OCI-LY7 (cell line): ENCODE data around the gene KIRREL3. TPM values are rescaled to one million over a fixed set of nuclear protein-coding genes. Genes with fewer than 3 reads are reported as not detected.

Experiments
- BruUV-seq: library from RNA; stranded (reverse); fragments of 400-500 nt; replicated peaks from 2 replicates; lab custom pipeline; 2021; lab: Mats Ljungman, UMichigan
- CTCF ChIA-PET: fragments of 300-600 bp; sonication (Branson Sonifier 250); formaldehyde crosslinking; loops from one replicate; lab custom pipeline; 2022; ENCODE audit warnings: antibody characterized with exemption; ENCODE audit not compliant: unreplicated experiment; lab: Charles Lee
- POLR2A ChIA-PET: fragments of 300-600 bp; sonication (Branson Sonifier 250); formaldehyde crosslinking; loops from one replicate; lab custom pipeline; 2022; ENCODE audit warnings: antibody characterized with exemption; lab: Charles Lee
- DNase-seq: peaks from one replicate; pipeline ENCODE4 v3.0.0-alpha.2; 2015; ENCODE audit warnings: low spot score
- H2AFZ ChIP-seq: fragments of 200-600 bp; sonication (generic), shearing (Covaris generic); 2 replicates; pipeline ENCODE4 v1.6.1; 2014; ENCODE audit warnings: mild to moderate bottlenecking, antibody characterized with exemption, low read length, moderate library complexity
- H3K27ac ChIP-seq: fragments of 200-600 bp; sonication (generic); 2 replicates; pipeline ENCODE4 v1.5.1; 2014; ENCODE audit warnings: mixed run types, low read depth, mild to moderate bottlenecking, moderate library complexity, low read length, inconsistent platforms; ENCODE audit not compliant: poor library complexity, severe bottlenecking
- H3K36me3 ChIP-seq: fragments of 200-600 bp; sonication (generic); 2 replicates; pipeline ENCODE4 v1.6.1; 2014; ENCODE audit warnings: mild to moderate bottlenecking, antibody characterized with exemption, low read length, moderate library complexity, mixed read lengths; ENCODE audit not compliant: insufficient read depth
- H3K4me1 ChIP-seq: fragments of 200-600 bp; sonication (generic); 2 replicates; pipeline ENCODE4 v1.5.1; 2014; ENCODE audit warnings: mild to moderate bottlenecking, low read length; ENCODE audit not compliant: insufficient read depth, poor library complexity, severe bottlenecking
- H3K4me2 ChIP-seq: fragments of 200-600 bp; sonication (generic); 2 replicates; pipeline ENCODE4 v1.6.1; 2014; ENCODE audit warnings: mild to moderate bottlenecking, low read length
- H3K4me3 ChIP-seq: fragments of 200-600 bp; sonication (generic); 2 replicates; pipeline ENCODE4 v1.5.1; 2014; ENCODE audit warnings: mild to moderate bottlenecking, low read depth, low read length; ENCODE audit not compliant: poor library complexity, severe bottlenecking
- H3K79me2 ChIP-seq: fragments of 200-600 bp; sonication (generic); 2 replicates; pipeline ENCODE4 v1.6.1; 2016; ENCODE audit warnings: low read depth, mild to moderate bottlenecking, low read length, moderate library complexity, mixed read lengths; ENCODE audit not compliant: insufficient read depth
- H3K9me2 ChIP-seq: fragments of 200-600 bp; sonication (generic); 2 replicates; pipeline ENCODE4 v1.6.1; 2016; ENCODE audit warnings: mild to moderate bottlenecking, low read length, mixed read lengths; ENCODE audit not compliant: insufficient read depth
- H3K9me3 ChIP-seq: fragments of 200-600 bp; sonication (generic); 2 replicates; pipeline ENCODE4 v1.6.1; 2014; ENCODE audit warnings: mild to moderate bottlenecking, mixed run types, low read length, mixed read lengths
- H4K20me1 ChIP-seq: fragments of 200-600 bp; sonication (generic); 2 replicates; pipeline ENCODE4 v1.6.1; 2014; ENCODE audit warnings: mild to moderate bottlenecking, antibody characterized with exemption, low read length, moderate library complexity, mixed read lengths; ENCODE audit not compliant: insufficient read depth
- CTCF ChIP-seq: fragments of 200-600 bp; sonication (generic); conservative IDR thresholded peaks from 2 replicates; pipeline ENCODE4 v1.5.1; 2014; ENCODE audit warnings: mild to moderate bottlenecking, antibody characterized with exemption, low read length, moderate library complexity, mixed read lengths
- EZH2phosphoT487 ChIP-seq: fragments of 200-600 bp; sonication (generic); IDR thresholded peaks from 2 replicates; pipeline ENCODE4 v1.6.1; 2018; ENCODE audit warnings: low read depth, borderline replicate concordance, mild to moderate bottlenecking, mixed run types, antibody characterized with exemption, low read length, moderate library complexity, mixed read lengths
- intact Hi-C: fragments of 100-400 bp; cut with micrococcal nuclease; formaldehyde crosslinking; loops from one replicate; pipeline ENCODE4 v1.10.0; 2022; ENCODE audit not compliant: unreplicated experiment
- total RNA-seq, 2 experiments: library from RNA; depleted of rRNA in 1 of 2; stranded (reverse); fragments of >200 nt in 1 of 2; shearing (Covaris generic) in 1 of 2; gene quantifications; 2 replicates each; pipeline ENCODE4 v1.2.3, GENCODE V29; 2014 to 2022

KIRREL3 gene
- total RNA-seq, 2 experiments from 2014 or later = not detected

- POLR2A ChIA-PET = interaction anchor here (0.9 kb wide), 1 partner anchor 12 kb away, joined by 3 read pairs; no protein-coding TSS in a partner anchor
- Histone ChIP-seq H3K9me3 (no peaks in the 10 kb centered on the region), H4K20me1 (no peaks in the 10 kb centered on the region), H3K4me2 (no peak overlapping the region), H2AFZ (no peak overlapping the region), H3K27ac (no peak overlapping the region), H3K4me3 (no peak overlapping the region), H3K36me3 (no peaks in the 10 kb centered on the region), H3K9me2 (no peaks in the 10 kb centered on the region), H3K4me1 (no peaks in the 10 kb centered on the region), H3K79me2 (no peaks in the 10 kb centered on the region)
- DNase-seq = no peak
- no TSS peak for BruUV-seq
- intact Hi-C loops = no loop called here
- CTCF ChIA-PET = no interaction called here
- TF ChIP-seq CTCF = no peak
Measured at GRCh38 chr11:126999366-126999765, 1.2 kb downstream of the KIRREL3 start.

GRCh38 chr11:126997641-126998040 lies 2.9 kb downstream of the KIRREL3 start:
- TF ChIP-seq CTCF (no peak), EZH2phosphoT487 (no peak)
- no TSS peak for BruUV-seq
- H3K79me2 ChIP-seq = no peaks in the 10 kb centered on the region
- H3K27ac ChIP-seq = no peak overlapping the region
- H4K20me1 ChIP-seq = no peaks in the 10 kb centered on the region
- H3K4me2 ChIP-seq = no peak overlapping the region
- no peaks in the 10 kb centered on the region for H3K9me3 ChIP-seq
- ChIA-PET CTCF (no interaction called here), POLR2A (no interaction called here)
- no peaks in the 10 kb centered on the region for H3K36me3 ChIP-seq
- DNase-seq = no peak
- no peak overlapping the region for H2AFZ ChIP-seq
- no peaks in the 10 kb centered on the region for H3K4me1 ChIP-seq
- H3K4me3 ChIP-seq = no peak overlapping the region
- intact Hi-C loops = no loop called here
- no peaks in the 10 kb centered on the region for H3K9me2 ChIP-seq

GRCh38 chr11:126997196-126997595 lies 3.4 kb downstream of the KIRREL3 start:
- H3K9me3 ChIP-seq = no peaks in the 10 kb centered on the region
- POLR2A ChIA-PET = no interaction called here
- no peak for TF ChIP-seq CTCF
- intact Hi-C loops = no loop called here
- H3K27ac ChIP-seq = no peak overlapping the region
- no TSS peak for BruUV-seq
- no peak overlapping the region for H2AFZ ChIP-seq
- H3K4me1 ChIP-seq = no peaks in the 10 kb centered on the region
- no peaks in the 10 kb centered on the region for H4K20me1 ChIP-seq
- no peaks in the 10 kb centered on the region for H3K36me3 ChIP-seq
- H3K79me2 ChIP-seq = no peaks in the 10 kb centered on the region
- H3K9me2 ChIP-seq = no peaks in the 10 kb centered on the region
- no peak overlapping the region for H3K4me2 ChIP-seq
- DNase-seq = no peak
- CTCF ChIA-PET = no interaction called here
- H3K4me3 ChIP-seq = no peak overlapping the region
